ENCODE data around the gene TMED9. TPM values are rescaled to one million over a fixed set of nuclear protein-coding genes. Genes with fewer than 3 reads are reported as not detected.

TMED9 gene
- total and polyA plus RNA-seq, 2 of the 4 experiments (the other 2 are of a cell fraction) = 123 to 357 TPM

- H2BK120ac ChIP-seq (ENCODE audit: low read depth, low read length) = peak overlapping the region; percentile 84
- peak overlapping the region; percentile 87 for H2BK5ac ChIP-seq (ENCODE audit: low read depth, low read length, poor library complexity, severe bottlenecking)
- H4K20me1 ChIP-seq (ENCODE audit: insufficient read depth, low read length) = peaks cover 45% of the 10 kb centered on the region
- peak overlapping the region; percentile 92 for H2BK20ac ChIP-seq (ENCODE audit: low read depth, low read length)
- peaks cover 23% of the 10 kb centered on the region for H3K9me1 ChIP-seq (ENCODE audit: insufficient read depth, low read length)
- peak overlapping the region; percentile 44; the same call in 1 of the 2 replicates for H3K56ac ChIP-seq (ENCODE audit: extremely low read depth, insufficient read depth, low read length)
- H3K18ac ChIP-seq (ENCODE audit: low read depth, low read length) = peak overlapping the region; percentile 63
- peak overlapping the region; percentile 36; the same call in 1 of the 2 replicates for H4K91ac ChIP-seq (ENCODE audit: insufficient read depth, low read depth, low read length)
- POLR2A ChIA-PET (ENCODE audit: unreplicated experiment) = interaction anchor here (0.6 to 1.0 kb wide), 5 partner anchors 36 to 448 kb away, joined by 3 to 7 read pairs (median 4); partner anchors contain the start of genes B4GALT7 and PDLIM7
- H3K27me3 ChIP-seq (ENCODE audit: control insufficient read depth, insufficient read depth, low read length) = no peaks in the 10 kb centered on the region
- intact Hi-C loops (cut with micrococcal nuclease) (loop anchor here (1.0 to 2.0 kb wide), 2 partner anchors 28 to 53 kb away; no protein-coding TSS in a partner anchor), dilution Hi-C loops (cut with HindIII; ENCODE audit: low sequenced_read_pairs, unreplicated experiment) (no loop called here), in situ Hi-C loops (cut with MboI; ENCODE audit: low sequenced_read_pairs) (no loop called here)
- peaks cover 24 to 72% of the 10 kb centered on the region in 2 experiments for H3K79me1 ChIP-seq (ENCODE audit: low read depth in 1 of 2, low read length in 2 of 2)
- peak overlapping the region; percentile 11; the same call in 1 of the 2 replicates for H3K4me2 ChIP-seq (ENCODE audit: low read depth, low read length)
- H3K36me3 ChIP-seq (ENCODE audit: control insufficient read depth, insufficient read depth, low read length) = peaks cover 2% of the 10 kb centered on the region; the same call in 1 of the 2 replicates
- peak overlapping the region; percentile 45 for H4K5ac ChIP-seq (ENCODE audit: low read depth, low read length)
- DNase-seq (peak; percentile 83), ATAC-seq (ENCODE audit: low read depth) (peak; percentile 1)
- no peak overlapping the region for H2AFZ ChIP-seq (replicated peaks; ENCODE audit: low read length, poor library complexity)
- H3K23ac ChIP-seq (ENCODE audit: low read depth, low read length) = peak overlapping the region; percentile 5; the same call in 1 of the 2 replicates
- H3K14ac ChIP-seq (replicated peaks; ENCODE audit: low read depth, low read length) = peak overlapping the region; percentile 80
- H2AK9ac ChIP-seq (replicated peaks; ENCODE audit: low read depth, low read length, poor library complexity) = peak overlapping the region; percentile 43
- CTCF ChIA-PET = interaction anchor here (0.6 to 1.8 kb wide), 7 partner anchors 8 to 1623 kb away, joined by 3 to 10 read pairs (median 3); partner anchors contain the start of gene B4GALT7
- H2AK5ac ChIP-seq (ENCODE audit: low read depth, low read length) = peak overlapping the region; percentile 54; the same call in 1 of the 2 replicates
- BruUV-seq (replicated peaks) = no TSS peak
- WGBS, 2 experiments (ENCODE audit: extremely low coverage in 2 of 2, insufficient read length in 1 of 2) = 70% methylated on average over 2 of the region's 4 CpGs; no CpG with 5 or more reads in 1 of the 2 experiments
- peak overlapping the region; percentile 90 for H3K27ac ChIP-seq (ENCODE audit: insufficient read depth, low read length)
- H3K9me3 ChIP-seq (ENCODE audit: control insufficient read depth, insufficient read depth, low read length) = no peaks in the 10 kb centered on the region
- peak overlapping the region in 1 of 2 experiments; percentile 62; a peak in 2 of 4 replicates for H4K8ac ChIP-seq (ENCODE audit: low read depth in 2 of 2, low read length in 2 of 2)
- H2BK15ac ChIP-seq (ENCODE audit: low read depth, low read length) = peak overlapping the region; percentile 9; the same call in 2 of the 3 replicates
- H3K4me3 ChIP-seq (ENCODE audit: insufficient read depth, low read depth, low read length) = no peak overlapping the region
- H3K9ac ChIP-seq (ENCODE audit: low read depth, low read length) = peak overlapping the region; percentile 12; the same call in 1 of the 2 replicates
- H3K4ac ChIP-seq (ENCODE audit: low read depth, low read length) = peak overlapping the region; percentile 82
- peaks cover 21% of the 10 kb centered on the region for H3K4me1 ChIP-seq (ENCODE audit: control insufficient read depth, insufficient read depth, low read length)
- peak; percentile 70; the same call in 1 of the 2 replicates for TF ChIP-seq FOS (IDR thresholded peaks at IDR 0.05; ENCODE audit: low read depth, low read length)
- TF ChIP-seq MAFK (IDR thresholded peaks at IDR 0.05; ENCODE audit: low read depth, low read length) = no peak
- no peak for TF ChIP-seq RAD21 (IDR thresholded peaks at IDR 0.05; ENCODE audit: low read length)
- no peak for TF ChIP-seq BHLHE40 (IDR thresholded peaks at IDR 0.05; ENCODE audit: low read depth, low read length)
- no peak for TF ChIP-seq SMC3 (IDR thresholded peaks at IDR 0.05; ENCODE audit: low read depth, low read length)
- TF ChIP-seq USF2 (IDR thresholded peaks at IDR 0.05; ENCODE audit: low read depth, low read length) = no peak
- no peak for TF ChIP-seq MXI1 (IDR thresholded peaks at IDR 0.05; ENCODE audit: borderline replicate concordance, low read depth, low read length)
- TF ChIP-seq NFE2L2 (IDR thresholded peaks at IDR 0.05; ENCODE audit: low read depth, low read length) = no peak
- no peak for TF ChIP-seq RFX5 (IDR thresholded peaks at IDR 0.05; ENCODE audit: low read depth, low read length)
- TF ChIP-seq RCOR1 (IDR thresholded peaks at IDR 0.05; ENCODE audit: insufficient replicate concordance, low read length) = no peak
- TF ChIP-seq POLR2A (IDR thresholded peaks at IDR 0.05; ENCODE audit: low read depth, low read length) = no peak
- no peak for TF ChIP-seq MAZ (IDR thresholded peaks at IDR 0.05; ENCODE audit: borderline replicate concordance, low read depth, low read length)
- no peak for TF ChIP-seq CTCF (conservative IDR thresholded peaks at IDR 0.05; ENCODE audit: low read depth, low read length)
Measured at GRCh38 chr5:177545487-177546257, 46.3 kb upstream of the TMED9 start.
